NB4 (cell line): ENCODE measurements around the gene ACCSL.

ENCODE experiments used
- POLR2A ChIP-seq: IDR thresholded peaks from 2 replicates; pipeline ENCODE4 v1.6.1; 2011; ENCODE audit warnings: mild to moderate bottlenecking; ENCODE audit not compliant: insufficient read length; ENCODE audit errors: extremely low read depth
- TF ChIP-seq, protein P1 (sequence below): IDR thresholded peaks from one replicate; pipeline ENCODE4 v1.5.1; 2012; ENCODE audit warnings: low read depth, low read length

DNA sequence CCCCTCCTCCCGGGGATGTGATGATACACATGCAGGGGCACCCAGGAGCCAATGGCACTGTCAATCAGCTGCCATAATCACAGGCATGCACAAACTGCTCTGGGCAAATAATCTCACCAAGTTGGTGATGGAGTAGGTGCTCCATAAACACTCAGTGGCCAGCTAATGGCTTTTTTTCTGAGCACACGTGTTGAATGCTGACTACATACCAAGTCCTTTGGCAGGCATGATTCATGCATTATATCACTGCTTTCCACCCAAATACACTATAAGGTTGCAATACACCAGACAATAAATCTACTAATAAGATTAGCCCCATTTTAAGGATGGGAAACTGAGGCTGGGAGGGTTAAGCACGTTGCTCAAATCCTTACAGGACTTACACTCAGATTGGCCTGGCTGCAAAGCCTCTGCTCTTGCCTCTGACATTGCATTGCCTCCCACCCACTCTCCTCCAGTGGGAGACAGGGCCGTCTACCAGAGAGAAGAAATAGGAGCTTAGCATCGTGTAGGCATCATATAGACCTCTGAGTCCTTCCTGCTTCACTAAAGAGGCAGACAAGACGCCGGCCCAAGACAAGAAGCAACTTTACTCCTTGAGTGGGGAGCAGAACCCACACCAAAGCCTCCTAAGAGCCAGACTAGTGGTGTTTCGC is 32.7 kb upstream of the ACCSL start:
- TF ChIP-seq POLR2A, result no peak
- TF ChIP-seq, protein P1, sequence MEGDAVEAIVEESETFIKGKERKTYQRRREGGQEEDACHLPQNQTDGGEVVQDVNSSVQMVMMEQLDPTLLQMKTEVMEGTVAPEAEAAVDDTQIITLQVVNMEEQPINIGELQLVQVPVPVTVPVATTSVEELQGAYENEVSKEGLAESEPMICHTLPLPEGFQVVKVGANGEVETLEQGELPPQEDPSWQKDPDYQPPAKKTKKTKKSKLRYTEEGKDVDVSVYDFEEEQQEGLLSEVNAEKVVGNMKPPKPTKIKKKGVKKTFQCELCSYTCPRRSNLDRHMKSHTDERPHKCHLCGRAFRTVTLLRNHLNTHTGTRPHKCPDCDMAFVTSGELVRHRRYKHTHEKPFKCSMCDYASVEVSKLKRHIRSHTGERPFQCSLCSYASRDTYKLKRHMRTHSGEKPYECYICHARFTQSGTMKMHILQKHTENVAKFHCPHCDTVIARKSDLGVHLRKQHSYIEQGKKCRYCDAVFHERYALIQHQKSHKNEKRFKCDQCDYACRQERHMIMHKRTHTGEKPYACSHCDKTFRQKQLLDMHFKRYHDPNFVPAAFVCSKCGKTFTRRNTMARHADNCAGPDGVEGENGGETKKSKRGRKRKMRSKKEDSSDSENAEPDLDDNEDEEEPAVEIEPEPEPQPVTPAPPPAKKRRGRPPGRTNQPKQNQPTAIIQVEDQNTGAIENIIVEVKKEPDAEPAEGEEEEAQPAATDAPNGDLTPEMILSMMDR, result no peak
